ENCODE measurements around the gene CD300A. TPM values are rescaled to one million over a fixed set of nuclear protein-coding genes. Genes with fewer than 3 reads are reported as not detected.

Gene CD300A
- total and polyA plus RNA-seq, 4 experiments from 2014 or later = 27.6 to 51.4 (median 33.7) TPM

DNA sequence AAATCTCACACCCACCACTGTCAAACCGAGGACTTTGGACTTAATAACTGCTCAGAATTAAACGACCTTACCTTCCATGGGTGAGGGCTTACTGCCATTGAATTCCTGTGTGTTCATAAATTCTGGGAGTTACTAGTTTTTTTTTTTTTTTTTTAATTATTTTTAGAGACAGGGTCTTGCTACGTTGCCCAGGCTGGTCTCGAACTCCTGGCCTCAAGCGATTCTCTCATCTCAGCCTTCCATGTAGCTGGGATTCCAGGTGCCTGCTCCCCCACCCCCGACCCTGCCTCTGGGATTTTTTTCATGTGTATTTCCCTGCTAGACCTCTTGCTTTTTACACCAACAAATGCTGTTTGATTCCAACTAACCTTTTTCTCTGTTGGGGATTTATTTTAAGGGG, 14.9 kb upstream of the CD300A start:
- Histone ChIP-seq H3K27ac (ENCODE audit: low read depth, low read length) (no peak overlapping the region), H3K27me3 (ENCODE audit: insufficient read depth, low read length) (no peaks in the 10 kb centered on the region), H3K9me3 (ENCODE audit: control insufficient read depth in 1 of 2, low read length in 2 of 2) (no peaks in the 10 kb centered on the region), H3K36me3 (ENCODE audit: insufficient read depth, low read length) (no peaks in the 10 kb centered on the region), H3K4me3 (ENCODE audit: low read length in 2 of 2) (no peak overlapping the region), H3K4me1 (ENCODE audit: insufficient read depth, low read length) (peaks cover 28% of the 10 kb centered on the region)
- no peak overlapping the region for H3K27ac Mint-ChIP-seq
- POLR2A ChIA-PET (ENCODE audit: partially characterized antibody) = interaction anchor here (0.6 kb wide), 1 partner anchor 164 kb away, joined by 3 read pairs; no protein-coding TSS in a partner anchor
- H3K27me3 Mint-ChIP-seq = no peaks in the 10 kb centered on the region
- H3K4me3 Mint-ChIP-seq = no peak overlapping the region
- no peaks in the 10 kb centered on the region for H3K36me3 Mint-ChIP-seq
- H3K4me1 Mint-ChIP-seq = peaks cover 5 to 35% (median 16%) of the 10 kb centered on the region in 4 donors
- H3K9me3 Mint-ChIP-seq = no peaks in the 10 kb centered on the region
- no peak for DNase-seq
- CTCF ChIA-PET (ENCODE audit: partially characterized antibody) = interaction anchor here (0.7 to 9.9 kb wide), 5 partner anchors 14 to 84 kb away, joined by 3 to 105 read pairs (median 7); partner anchors contain the start of gene GPR142
- intact Hi-C loops (cut with micrococcal nuclease) = no loop called here

DNA sequence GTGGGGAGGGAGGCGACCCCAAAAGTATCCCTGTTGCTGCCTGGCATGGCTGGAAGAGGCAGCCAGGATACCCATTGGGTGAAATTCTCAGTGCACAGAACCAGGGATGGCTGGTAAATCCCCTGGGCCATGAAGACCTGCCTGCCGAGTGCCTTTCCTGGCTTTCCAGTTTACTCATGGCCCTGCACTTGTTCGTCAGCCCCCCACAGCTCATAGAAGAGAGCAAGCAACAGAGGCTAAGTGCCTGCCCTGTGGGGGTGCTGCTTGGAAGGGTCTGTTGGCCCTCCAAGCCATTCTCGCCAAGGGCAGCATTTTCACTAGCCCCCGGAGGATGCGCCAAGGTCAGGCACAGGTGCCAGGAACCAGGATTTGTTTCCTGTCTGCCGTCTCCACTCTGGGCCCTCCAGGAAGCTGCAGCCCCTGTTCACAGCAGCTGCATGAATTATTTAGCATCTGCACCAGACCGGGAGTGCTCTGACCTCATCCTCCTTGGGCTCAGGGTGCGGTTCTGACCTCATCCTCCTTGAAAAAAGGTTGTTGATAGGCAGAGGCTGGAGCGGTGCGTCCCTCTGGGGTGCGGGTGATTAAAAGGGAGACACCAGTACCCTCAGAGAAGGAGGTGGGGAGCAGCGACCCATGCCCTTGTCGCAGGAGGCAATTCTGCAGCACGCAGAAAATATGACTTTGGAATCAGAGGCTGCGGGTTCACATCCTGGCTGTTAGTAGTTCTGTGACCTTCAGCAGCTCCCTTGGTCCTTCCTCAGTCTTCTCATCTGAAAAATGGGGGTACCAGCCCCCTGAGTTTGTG, 14.2 kb upstream of the CD300A start:
- H3K4me1 Mint-ChIP-seq = peaks cover 5 to 35% (median 19%) of the 10 kb centered on the region in 4 donors

GRCh38 chr17:74452841-74453661, 13.4 kb upstream of the CD300A start:
- no peaks in the 10 kb centered on the region for H3K9me3 Mint-ChIP-seq
- H3K4me1 Mint-ChIP-seq = peaks cover 7 to 41% (median 25%) of the 10 kb centered on the region in 4 donors
- no peak for DNase-seq
- H3K27ac ChIP-seq (ENCODE audit: low read depth, low read length) = no peak overlapping the region
- intact Hi-C loops (cut with micrococcal nuclease) = no loop called here
- H3K9me3 ChIP-seq (ENCODE audit: control insufficient read depth in 1 of 2, low read length in 2 of 2) = no peaks in the 10 kb centered on the region
- peak overlapping the region in 2 of 7 donors; percentile 82 to 88 for H3K27ac Mint-ChIP-seq
- ChIA-PET CTCF (ENCODE audit: partially characterized antibody) (interaction anchor here (1.2 to 9.9 kb wide), 6 partner anchors 16 to 74 kb away, joined by 5 to 105 read pairs (median 38); partner anchors contain the start of gene CD300A), POLR2A (ENCODE audit: partially characterized antibody) (interaction anchor here (1.0 to 3.0 kb wide), 2 partner anchors 13 to 18 kb away, joined by 3 to 18 read pairs; partner anchors contain the start of gene CD300A)
- H3K4me3 ChIP-seq (ENCODE audit: low read length in 2 of 2) = no peak overlapping the region
- H3K27me3 Mint-ChIP-seq = no peaks in the 10 kb centered on the region
- peak overlapping the region in 7 of 8 donors; percentile 33 to 74 (median 64) for H3K4me3 Mint-ChIP-seq
- H3K36me3 Mint-ChIP-seq = no peaks in the 10 kb centered on the region
- no peaks in the 10 kb centered on the region for H3K36me3 ChIP-seq (ENCODE audit: insufficient read depth, low read length)
- peaks cover 33% of the 10 kb centered on the region for H3K4me1 ChIP-seq (ENCODE audit: insufficient read depth, low read length)
- no peaks in the 10 kb centered on the region for H3K27me3 ChIP-seq (ENCODE audit: insufficient read depth, low read length)

More for the DNA sequence above, 14.2 kb upstream of the CD300A start:
- H3K4me3 Mint-ChIP-seq = peak overlapping the region in 7 of 8 donors; percentile 33 to 74 (median 64)
- peaks cover 28% of the 10 kb centered on the region for H3K4me1 ChIP-seq (ENCODE audit: insufficient read depth, low read length)
- H3K36me3 Mint-ChIP-seq = no peaks in the 10 kb centered on the region
- H3K27me3 ChIP-seq (ENCODE audit: insufficient read depth, low read length) = no peaks in the 10 kb centered on the region
- intact Hi-C loops (cut with micrococcal nuclease) = no loop called here
- H3K27me3 Mint-ChIP-seq = no peaks in the 10 kb centered on the region
- no peaks in the 10 kb centered on the region for H3K9me3 Mint-ChIP-seq
- POLR2A ChIA-PET (ENCODE audit: partially characterized antibody) = interaction anchor here (0.6 kb wide), 1 partner anchor 165 kb away, joined by 3 read pairs; no protein-coding TSS in a partner anchor
- CTCF ChIA-PET (ENCODE audit: partially characterized antibody) = interaction anchor here (1.5 to 9.9 kb wide), 3 partner anchors 15 to 74 kb away, joined by 5 to 105 read pairs (median 34); no protein-coding TSS in a partner anchor
- DNase-seq = no peak
- no peak overlapping the region for H3K27ac ChIP-seq (ENCODE audit: low read depth, low read length)
- peak overlapping the region in 3 of 7 donors; percentile 2 to 88 (median 82) for H3K27ac Mint-ChIP-seq
- H3K36me3 ChIP-seq (ENCODE audit: insufficient read depth, low read length) = no peaks in the 10 kb centered on the region
- no peaks in the 10 kb centered on the region for H3K9me3 ChIP-seq (ENCODE audit: control insufficient read depth in 1 of 2, low read length in 2 of 2)
- H3K4me3 ChIP-seq (ENCODE audit: low read length in 2 of 2) = no peak overlapping the region

DNA sequence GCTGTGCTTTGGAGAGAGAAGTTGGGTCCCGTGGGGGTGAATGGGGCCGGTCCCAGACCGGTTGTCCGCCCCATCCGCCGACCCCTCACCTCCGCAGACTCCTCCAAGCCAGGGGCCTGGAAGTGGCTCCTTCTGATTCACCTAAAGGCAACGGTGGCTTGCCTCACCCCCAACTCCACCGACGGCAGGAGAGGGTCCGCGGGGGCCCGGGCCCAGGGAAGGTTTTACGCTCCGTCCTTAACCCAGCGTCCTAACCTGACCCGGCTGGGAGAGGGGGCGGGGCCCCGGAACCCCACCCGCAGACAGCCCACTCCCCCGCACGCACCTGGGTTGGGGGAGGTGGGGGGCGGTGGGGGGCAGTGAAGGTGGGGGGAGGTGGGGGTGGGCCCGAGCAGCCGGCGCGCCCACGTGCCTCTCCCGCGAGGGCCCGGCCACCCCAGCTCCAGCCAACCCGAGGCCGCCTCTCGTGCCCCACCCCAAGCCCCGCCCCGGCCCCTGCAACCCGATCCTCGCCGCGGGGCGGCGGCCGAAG, 12.7 kb upstream of the CD300A start:
- H3K4me1 Mint-ChIP-seq = peaks cover 7 to 46% (median 29%) of the 10 kb centered on the region in 4 donors
- POLR2A ChIA-PET (ENCODE audit: partially characterized antibody) = interaction anchor here (0.9 to 3.0 kb wide), 6 partner anchors 13 to 86 kb away, joined by 3 to 18 read pairs (median 4); partner anchors contain the start of gene CD300A
- intact Hi-C loops (cut with micrococcal nuclease) = loop anchor here (1.0 kb wide), 1 partner anchor 40 kb away; no protein-coding TSS in a partner anchor
- no peak overlapping the region for H3K27ac Mint-ChIP-seq
- Histone ChIP-seq H3K9me3 (ENCODE audit: control insufficient read depth in 1 of 2, low read length in 2 of 2) (no peaks in the 10 kb centered on the region), H3K36me3 (ENCODE audit: insufficient read depth, low read length) (no peaks in the 10 kb centered on the region), H3K4me1 (ENCODE audit: insufficient read depth, low read length) (peaks cover 33% of the 10 kb centered on the region), H3K4me3 (ENCODE audit: low read length in 2 of 2) (no peak overlapping the region), H3K27ac (ENCODE audit: low read depth, low read length) (no peak overlapping the region), H3K27me3 (ENCODE audit: insufficient read depth, low read length) (no peaks in the 10 kb centered on the region)
- H3K36me3 Mint-ChIP-seq = no peaks in the 10 kb centered on the region
- peak in 4 of 5 donors; percentile 53 to 69 (median 57) for DNase-seq
- no peaks in the 10 kb centered on the region for H3K9me3 Mint-ChIP-seq
- H3K27me3 Mint-ChIP-seq = no peaks in the 10 kb centered on the region
- CTCF ChIA-PET (ENCODE audit: partially characterized antibody) = interaction anchor here (1.1 to 9.9 kb wide), 9 partner anchors 15 to 338 kb away, joined by 3 to 105 read pairs (median 34); partner anchors contain the start of genes CD300A and GPR142
- H3K4me3 Mint-ChIP-seq = peak overlapping the region in 4 of 8 donors; percentile 13 to 74 (median 28)

DNA sequence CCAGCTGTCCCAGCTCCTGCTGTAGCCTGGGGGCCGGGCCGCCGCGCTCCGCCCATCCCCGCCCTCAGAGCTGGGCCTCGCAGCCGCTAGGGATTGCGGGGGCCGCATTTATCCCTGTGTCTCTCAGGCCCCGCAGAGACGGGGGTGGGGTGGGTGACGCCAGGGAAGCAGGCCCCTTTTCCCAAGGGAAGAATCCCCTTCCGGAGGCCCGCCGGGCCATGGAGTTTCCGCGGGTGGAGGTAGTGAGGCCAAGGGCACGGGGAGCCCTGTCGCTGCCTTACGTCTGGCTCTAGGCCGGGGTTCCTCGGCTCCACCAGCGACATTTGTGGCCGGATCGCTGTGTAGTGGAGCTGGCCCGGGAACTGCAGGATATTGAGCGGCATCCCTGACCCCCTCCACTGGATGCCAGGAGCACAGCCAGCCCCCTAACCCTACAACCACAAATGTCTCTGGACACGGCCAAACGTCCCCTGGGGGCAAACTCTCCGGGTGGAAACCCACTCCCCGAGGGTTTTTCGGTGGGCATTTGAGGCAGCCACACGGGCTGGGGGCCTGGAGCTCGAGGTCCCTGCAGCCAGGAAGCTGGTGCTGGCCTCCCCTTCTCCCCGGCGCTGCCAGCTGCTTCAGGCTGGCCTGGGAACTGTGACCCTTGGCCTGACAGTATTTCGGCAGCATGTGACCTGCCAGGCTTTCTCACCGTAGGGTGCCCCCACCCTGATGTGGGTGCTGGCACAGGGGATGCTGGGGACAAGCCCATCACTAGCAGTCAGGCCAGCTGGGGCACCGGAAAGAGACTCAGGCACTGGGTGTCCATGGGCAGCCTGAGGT, 12.0 kb upstream of the CD300A start:
- no peaks in the 10 kb centered on the region for H3K36me3 Mint-ChIP-seq
- no peak overlapping the region for H3K27ac Mint-ChIP-seq
- Histone ChIP-seq H3K9me3 (ENCODE audit: control insufficient read depth in 1 of 2, low read length in 2 of 2) (no peaks in the 10 kb centered on the region), H3K36me3 (ENCODE audit: insufficient read depth, low read length) (no peaks in the 10 kb centered on the region), H3K4me1 (ENCODE audit: insufficient read depth, low read length) (peaks cover 33% of the 10 kb centered on the region), H3K27ac (ENCODE audit: low read depth, low read length) (peak overlapping the region; percentile 22), H3K4me3 (ENCODE audit: low read length in 2 of 2) (no peak overlapping the region), H3K27me3 (ENCODE audit: insufficient read depth, low read length) (no peaks in the 10 kb centered on the region)
- intact Hi-C loops (cut with micrococcal nuclease) = loop anchor here (1.0 kb wide), 1 partner anchor 39 kb away; no protein-coding TSS in a partner anchor
- H3K4me3 Mint-ChIP-seq = peak overlapping the region in 7 of 8 donors; percentile 31 to 69 (median 54)
- ChIA-PET CTCF (ENCODE audit: partially characterized antibody) (interaction anchor here (1.1 to 9.9 kb wide), 11 partner anchors 14 to 337 kb away, joined by 3 to 105 read pairs (median 12); partner anchors contain the start of genes CD300A and GPR142), POLR2A (ENCODE audit: partially characterized antibody) (interaction anchor here (0.9 to 3.0 kb wide), 8 partner anchors 9 to 86 kb away, joined by 3 to 18 read pairs (median 4); partner anchors contain the start of gene CD300A)
- DNase-seq = peak in 1 of 5 donors; percentile 61
- peaks cover 10 to 51% (median 32%) of the 10 kb centered on the region in 4 donors for H3K4me1 Mint-ChIP-seq
- H3K9me3 Mint-ChIP-seq = no peaks in the 10 kb centered on the region
- H3K27me3 Mint-ChIP-seq = no peaks in the 10 kb centered on the region
